HT1080 (cell line): Measurements from ENCODE around the gene S1PR4. TPM values are rescaled to one million over a fixed set of nuclear protein-coding genes. Genes with fewer than 3 reads are reported as not detected.
A peak's percentile ranks its signal among the peaks of the same experiment; 100 is the strongest.
"Not testable (repeated sequence)": the region's sequence is repeated elsewhere in the genome, so short reads cannot be mapped to it uniquely, and the experiment has no call there.

ENCODE experiments used
- DNase-seq: peaks from one replicate; pipeline ENCODE4 v3.0.0-alpha.2; 2015; ENCODE audit warnings: low read depth
- total RNA-seq: library from RNA; depleted of rRNA; stranded (reverse); fragments of >200 nt; shearing (Covaris generic); gene quantifications from 2 replicates; pipeline ENCODE4 v1.2.3, GENCODE V29; 2014

Gene S1PR4
- total RNA-seq, 1 experiment from 2014 or later: 0.06 TPM

- DNase-seq: peak; percentile 84
Observed at GRCh38 chr19:3176715-3177501, 1.7 kb upstream of the S1PR4 start.

- no peak for DNase-seq
Observed at GRCh38 chr19:3178973-3179738, 587 bp downstream of the S1PR4 start.

GRCh38 chr19:3179739-3180293, 1.2 kb downstream of the S1PR4 start:
- no peak for DNase-seq

- DNase-seq: no peak
Observed at GRCh38 chr19:3183721-3184641, 5.4 kb downstream of the S1PR4 start.

GRCh38 chr19:3184847-3185460, 6.4 kb downstream of the S1PR4 start:
- no peak for DNase-seq

- peak; percentile 92 for DNase-seq
Observed at GRCh38 chr19:3185461-3186159, 7.0 kb downstream of the S1PR4 start, which contains the start of gene NCLN. TSS of gene NCLN (plus strand) at chr19:3185930. CDS start at chr19:3186031, 101 bp downstream.

GRCh38 chr19:3186160-3186688, 7.7 kb downstream of the S1PR4 start:
- DNase-seq: no peak

- no peak for DNase-seq
Observed at GRCh38 chr19:3186891-3187661, 8.5 kb downstream of the S1PR4 start.

GRCh38 chr19:3187662-3188511, 9.3 kb downstream of the S1PR4 start:
- DNase-seq: no peak

GRCh38 chr19:3188627-3189596, 10.3 kb downstream of the S1PR4 start:
- no peak for DNase-seq

- no peak for DNase-seq
Observed at GRCh38 chr19:3189702-3190469, 11.3 kb downstream of the S1PR4 start.

GRCh38 chr19:3190470-3190770, 11.9 kb downstream of the S1PR4 start:
- no peak for DNase-seq

GRCh38 chr19:3190921-3191805, 12.6 kb downstream of the S1PR4 start:
- DNase-seq: no peak

- not testable (repeated sequence) for DNase-seq
Observed at GRCh38 chr19:3191806-3192104, 13.2 kb downstream of the S1PR4 start.

- no peak for DNase-seq
Observed at GRCh38 chr19:3192228-3192635, 13.7 kb downstream of the S1PR4 start.
